NCI-H128 (cell line): ENCODE results near the gene MRNIP.

Experiments
- DNase-seq: peaks from one replicate; lab custom pipeline; 2025; ENCODE audit not compliant: unreplicated experiment; lab: John Stamatoyannopoulos, UW

Gene MRNIP, protein sequence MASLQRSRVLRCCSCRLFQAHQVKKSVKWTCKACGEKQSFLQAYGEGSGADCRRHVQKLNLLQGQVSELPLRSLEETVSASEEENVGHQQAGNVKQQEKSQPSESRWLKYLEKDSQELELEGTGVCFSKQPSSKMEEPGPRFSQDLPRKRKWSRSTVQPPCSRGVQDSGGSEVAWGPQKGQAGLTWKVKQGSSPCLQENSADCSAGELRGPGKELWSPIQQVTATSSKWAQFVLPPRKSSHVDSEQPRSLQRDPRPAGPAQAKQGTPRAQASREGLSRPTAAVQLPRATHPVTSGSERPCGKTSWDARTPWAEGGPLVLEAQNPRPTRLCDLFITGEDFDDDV

DNA sequence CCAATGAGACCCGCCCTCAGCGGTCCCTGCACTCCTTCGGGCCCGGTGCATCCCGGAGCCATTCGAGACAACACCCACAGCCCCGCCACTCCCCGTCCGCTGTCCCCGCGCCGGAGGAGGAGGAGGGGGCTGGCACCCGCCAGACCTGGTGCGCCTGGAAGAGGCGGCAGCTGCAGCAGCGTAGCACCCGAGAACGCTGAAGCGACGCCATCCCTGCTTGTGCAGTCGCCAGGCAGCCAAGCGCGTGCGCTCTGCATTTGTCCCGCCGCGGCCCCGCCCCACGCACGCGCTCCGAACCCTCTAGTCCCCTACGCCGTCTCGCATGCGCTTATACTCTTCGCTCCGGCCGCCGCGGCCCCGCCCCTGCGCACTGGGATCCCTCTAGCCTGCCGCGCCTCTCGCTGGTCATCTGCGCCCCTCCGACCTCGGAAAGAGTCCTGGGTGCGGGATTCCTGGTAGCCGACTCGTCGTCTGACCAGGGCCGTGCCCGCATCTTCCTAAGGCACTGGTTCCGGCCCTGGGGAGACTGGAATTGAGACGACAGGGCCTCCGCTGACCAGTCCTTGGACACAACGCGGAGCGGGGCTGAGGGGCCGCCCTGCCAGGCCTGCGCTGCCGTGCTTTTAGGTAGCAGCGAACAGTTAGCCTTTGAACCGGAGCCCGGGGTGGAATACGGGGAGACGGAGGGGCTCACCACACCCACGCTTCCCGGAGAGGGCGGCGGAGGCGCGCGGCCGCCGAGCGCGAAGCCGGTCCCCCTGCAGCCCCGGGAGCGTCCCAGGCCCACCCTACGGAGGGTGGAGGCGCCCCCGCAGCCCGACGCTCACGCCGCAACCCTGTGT, at the start of gene MRNIP:
MRNIP (minus strand) TSS at position 232 of the 842 bp plus-strand sequence; CDS start at position 211, 21 bp downstream.
- DNase-seq = peak; percentile 69

DNA sequence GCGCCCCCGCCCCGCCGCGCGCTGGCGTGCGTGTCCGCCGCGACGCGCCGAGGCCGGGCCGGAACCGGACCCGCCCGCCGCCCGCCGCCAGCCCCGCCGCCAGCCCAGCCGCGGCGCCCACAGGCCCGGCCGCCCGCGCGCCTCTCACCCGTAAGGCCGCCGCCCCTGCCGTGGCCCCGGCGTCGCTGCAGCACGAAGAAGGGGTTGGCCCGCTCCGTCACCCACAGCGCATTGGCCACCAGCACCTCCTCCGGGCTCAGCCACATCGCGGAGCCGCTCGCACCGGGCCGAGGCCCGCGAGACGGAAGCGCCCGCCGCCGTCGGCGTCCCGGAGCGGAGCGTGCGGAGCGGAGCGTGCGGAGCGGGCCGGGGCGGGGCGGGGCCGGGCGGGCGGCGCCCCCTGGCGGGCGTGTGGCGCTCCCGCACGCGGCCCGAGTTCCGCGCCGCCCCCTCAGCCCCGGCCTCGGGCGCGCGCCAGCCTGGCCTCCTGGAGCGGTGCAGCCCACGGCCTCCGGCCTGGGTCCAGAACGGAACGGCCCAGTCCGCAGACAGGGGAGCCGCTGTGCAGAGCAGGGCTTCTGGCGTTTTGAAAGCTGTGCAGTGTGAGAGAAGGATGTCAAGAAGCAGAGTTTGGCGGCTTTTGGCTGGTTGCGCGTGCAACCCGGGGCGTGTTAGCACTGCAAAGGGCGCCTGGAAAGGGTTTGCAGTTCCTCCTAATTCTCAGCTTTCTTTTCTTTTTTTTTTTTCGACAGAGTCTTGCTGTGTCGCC, 49.1 kb upstream of the MRNIP start, which contains the start of gene TBC1D9B:
TBC1D9B (minus strand) TSS at position 342 of the 769 bp plus-strand sequence; CDS start at position 266, 76 bp downstream.
- no peak for DNase-seq

DNA sequence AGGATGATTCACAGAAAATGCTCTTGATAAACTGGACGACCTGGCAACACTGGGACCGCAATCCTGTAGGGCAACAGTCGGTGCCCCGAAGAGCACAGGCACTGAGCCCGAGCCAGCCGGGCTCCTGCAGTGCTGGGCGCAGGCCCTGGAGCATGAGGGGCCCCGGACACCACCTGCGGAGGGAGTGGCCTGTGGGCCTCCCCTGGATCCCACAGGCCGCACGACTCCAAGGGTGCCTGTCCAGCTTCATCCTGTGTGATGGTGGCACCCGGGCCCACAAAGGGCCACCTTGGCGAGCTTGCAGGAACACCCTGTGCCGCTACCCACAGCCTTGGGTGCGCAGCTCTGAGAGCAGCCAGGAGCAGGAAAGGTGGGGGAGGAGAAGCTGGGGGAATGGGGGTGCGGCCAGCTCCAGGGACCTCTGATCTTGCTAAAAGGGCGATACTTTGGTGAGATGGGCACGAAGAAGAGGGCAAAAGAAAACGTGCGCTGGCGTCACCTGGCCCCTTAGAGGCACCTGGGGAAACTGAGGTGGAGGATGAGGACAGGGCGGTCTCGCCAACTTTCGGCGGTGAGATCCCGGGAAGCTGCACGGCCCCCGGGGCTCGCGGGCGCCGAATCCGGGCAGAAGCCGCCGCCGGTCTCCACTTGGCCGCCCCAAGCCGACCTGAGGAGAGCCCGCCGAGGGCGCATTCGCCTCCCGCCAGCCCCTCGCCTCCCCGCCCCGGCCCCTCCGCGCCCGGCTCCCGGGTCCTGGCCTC, 48.4 kb upstream of the MRNIP start:
- DNase-seq = no peak

DNA sequence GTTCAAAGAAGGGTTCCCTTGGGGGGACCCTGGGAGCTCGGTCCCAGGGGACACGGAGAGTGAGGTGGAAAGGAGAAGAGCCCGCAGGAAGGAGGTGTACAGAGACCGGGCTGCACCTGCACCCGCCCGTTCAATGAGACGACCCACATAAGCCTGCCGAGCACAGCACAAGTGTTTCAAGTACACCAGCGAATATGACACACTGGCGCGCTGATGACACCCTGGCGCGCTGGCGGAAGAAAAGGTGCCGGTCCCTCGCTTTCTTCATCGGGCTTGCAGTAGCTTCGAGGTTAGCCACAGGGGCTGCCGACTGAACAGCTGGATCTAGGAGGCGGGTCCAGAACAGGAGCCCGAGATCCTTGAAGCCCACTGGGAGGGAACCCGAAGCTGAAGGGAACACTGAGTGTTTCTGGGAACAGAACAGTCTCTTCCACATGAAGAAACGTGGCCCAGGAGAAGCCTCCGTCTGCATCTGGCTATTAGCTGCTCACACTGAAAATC, 47.7 kb upstream of the MRNIP start:
- no peak for DNase-seq

DNA sequence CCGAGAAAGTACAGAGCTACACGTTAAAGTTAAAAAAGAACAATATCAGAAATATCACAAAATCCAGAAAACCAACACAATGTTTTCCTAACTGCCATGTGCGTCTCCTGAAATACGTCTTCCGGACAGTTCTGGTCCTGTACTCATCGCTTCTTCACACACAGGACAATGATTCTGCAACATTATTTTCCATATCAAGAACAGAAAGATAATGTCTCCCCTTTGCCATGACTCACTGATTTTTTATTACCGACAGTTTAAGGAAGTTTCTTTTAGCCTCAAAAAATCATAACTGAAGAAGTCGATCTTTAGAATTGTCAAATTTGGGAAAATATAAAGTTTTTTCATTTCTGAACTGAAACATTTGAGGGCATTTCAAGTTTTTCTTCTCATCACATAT, 46.5 kb upstream of the MRNIP start:
- no peak for DNase-seq

DNA sequence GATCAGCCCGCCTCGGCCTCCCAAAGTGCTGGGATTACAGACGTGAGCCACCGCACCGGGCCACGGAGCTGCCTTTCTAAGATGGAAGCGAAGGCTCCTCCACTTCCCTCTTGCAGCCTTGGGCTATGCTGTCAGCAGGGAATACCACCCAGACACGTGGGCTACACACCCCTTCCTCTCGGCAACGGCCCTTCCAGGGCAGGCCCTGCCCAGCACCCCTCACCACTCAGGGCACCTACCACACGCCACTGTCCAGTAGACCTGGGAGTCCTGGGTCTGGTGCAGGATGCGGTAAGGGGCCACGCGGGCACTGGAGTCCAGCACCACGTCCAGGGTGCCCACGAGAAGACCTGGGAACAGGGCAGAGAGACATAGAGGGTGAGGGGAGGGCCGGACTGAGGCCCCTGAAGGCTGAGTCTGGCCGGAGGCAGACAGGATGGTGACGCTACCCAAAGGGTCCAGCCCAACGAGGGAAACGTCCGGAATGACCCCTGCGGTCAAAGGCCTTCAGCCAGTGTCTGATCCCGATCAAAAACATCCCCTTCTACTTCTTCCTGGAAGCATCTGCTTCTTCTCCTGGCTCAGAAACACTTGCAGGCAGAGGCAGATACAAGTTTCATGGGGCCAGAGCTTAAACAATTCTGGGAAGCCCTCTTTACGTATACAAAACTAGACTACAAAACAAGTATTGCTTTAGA, 46.0 kb upstream of the MRNIP start:
- no peak for DNase-seq

DNA sequence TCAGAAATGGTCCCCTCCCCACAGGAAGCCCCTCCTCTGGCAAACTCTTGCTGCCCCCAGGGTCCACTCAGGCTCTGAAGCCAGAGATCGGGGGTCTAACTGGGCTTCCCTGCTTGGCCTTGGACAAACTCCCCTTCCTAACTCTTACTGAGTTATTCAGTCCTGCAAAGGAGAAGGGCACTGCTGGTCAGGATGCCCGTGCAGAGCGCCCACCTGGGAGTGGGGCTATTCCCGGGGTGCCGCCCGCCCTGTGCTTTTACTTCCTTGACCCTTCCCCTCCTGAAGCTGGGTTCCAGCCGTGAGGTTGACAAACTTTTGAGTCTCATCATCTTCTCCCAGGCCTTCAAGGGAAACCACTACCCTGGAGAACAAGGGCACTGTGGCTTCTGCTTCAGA, 44.1 kb upstream of the MRNIP start:
- DNase-seq = no peak

DNA sequence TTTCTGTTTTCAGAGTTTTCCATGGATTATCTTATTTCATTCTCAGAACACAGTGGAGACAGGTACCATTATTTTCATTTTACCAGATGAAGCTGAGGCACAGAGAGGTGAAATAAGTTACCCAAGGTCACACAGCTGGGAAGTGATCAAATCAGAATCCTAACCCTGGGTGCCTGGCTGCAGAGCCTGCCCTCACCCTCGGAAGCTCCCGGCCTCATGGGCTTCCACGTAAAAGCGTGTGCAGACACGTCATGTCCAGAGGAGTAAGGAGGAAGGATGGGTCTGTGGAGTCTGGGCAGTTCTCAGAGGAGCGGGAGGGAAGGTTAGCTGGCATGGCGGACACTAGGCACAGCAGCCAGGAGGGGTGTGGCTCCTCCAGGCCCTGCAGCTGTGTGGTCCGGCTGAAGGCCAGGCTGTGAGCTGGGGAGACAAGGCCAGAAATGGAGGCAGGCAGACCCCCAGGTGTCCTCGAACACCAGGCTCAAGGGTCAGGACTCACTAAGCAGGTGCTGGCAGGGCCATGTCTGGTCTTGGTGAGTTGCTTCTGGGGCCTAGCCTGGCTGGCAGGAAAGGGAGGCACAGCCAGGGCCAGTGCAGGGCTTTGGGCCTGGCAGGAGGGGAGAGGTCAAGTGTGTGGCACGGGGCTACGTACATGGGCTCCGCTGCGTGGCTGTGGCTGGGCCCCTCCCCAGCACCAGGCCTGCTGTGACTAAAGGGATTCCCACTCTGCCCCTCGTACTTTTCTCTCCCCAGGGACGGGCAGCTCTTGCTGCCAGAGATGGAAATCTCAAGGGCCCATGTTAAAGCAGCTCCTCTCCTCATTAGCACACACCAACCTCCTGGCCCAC, 43.5 kb upstream of the MRNIP start:
- no peak for DNase-seq

DNA sequence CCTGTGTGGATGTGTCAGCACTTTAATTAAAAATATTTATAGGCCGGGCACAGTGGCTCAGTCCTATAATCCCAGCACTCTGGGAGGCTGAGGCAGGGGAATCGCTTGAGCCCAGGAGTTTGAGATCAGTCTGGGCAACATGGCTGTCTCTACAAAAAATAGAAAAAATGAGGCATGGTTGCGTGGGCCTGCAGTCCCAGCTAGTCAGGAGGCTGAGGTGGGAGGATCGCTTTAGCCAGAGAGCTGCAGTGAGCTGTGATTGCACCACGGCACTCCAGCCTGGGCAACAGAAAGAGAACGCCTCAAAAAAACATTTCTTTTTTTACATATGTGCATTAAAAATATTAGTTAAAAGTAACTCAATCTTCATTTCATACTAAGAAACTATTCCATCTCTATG, 42.8 kb upstream of the MRNIP start:
- DNase-seq = no peak

DNA sequence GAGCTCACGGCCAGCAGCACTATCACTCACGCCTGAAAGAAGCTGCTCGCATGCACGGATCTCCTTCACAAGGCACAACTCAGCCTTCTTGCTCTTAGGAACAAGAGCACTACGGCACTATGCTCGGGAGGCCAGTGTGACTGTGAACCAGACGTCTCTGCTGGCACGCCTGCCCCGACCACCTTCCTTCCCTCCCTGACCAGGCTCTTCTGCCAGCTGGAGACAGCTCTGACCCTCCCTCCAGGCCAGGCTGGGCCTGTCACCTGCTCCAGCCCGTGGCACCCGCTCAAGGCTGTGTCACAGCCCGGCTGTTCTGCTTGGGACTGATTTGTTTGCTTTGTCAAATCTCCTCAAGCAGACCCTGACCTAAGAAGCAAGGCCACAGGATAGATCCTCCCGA, 42.1 kb upstream of the MRNIP start:
- no peak for DNase-seq

DNA sequence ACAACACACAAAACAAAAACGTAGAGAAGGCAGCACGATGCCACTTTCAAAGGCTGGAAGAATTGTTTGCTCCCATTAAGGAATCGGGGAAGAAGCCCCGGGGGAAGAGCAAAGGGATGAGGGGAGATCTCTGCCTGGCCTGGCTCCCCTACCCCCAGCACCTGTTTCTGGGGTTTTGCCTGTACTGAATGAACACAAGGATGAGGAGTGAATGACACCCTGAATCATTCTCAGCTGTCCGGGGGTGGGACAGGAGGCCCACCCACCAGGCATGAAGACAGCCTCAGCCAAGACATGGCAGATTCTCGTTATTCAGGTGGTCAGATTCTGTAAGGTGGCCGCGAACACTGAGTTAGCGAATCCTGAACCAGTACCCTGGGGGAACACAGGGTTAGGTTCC, 41.6 kb upstream of the MRNIP start:
- no peak for DNase-seq

DNA sequence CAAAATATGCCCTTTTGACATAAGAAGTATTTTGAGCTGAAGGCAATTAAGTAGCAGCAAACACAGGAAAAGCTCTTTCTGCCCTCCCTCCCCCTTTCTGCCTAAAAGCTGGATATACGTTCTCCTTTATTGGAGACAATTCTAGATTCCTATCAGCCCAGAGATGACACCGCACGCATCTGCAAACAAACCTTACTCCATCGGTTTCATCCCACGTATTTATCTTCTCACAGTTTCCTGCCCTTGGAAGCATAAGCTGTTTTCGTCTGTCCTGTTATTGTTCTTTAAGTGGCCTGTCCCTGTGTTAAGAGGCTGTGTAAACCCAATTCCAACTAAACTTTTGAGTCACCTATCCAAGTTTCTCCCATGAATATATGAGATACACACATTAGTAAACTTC, 37.2 kb upstream of the MRNIP start:
- no peak for DNase-seq

DNA sequence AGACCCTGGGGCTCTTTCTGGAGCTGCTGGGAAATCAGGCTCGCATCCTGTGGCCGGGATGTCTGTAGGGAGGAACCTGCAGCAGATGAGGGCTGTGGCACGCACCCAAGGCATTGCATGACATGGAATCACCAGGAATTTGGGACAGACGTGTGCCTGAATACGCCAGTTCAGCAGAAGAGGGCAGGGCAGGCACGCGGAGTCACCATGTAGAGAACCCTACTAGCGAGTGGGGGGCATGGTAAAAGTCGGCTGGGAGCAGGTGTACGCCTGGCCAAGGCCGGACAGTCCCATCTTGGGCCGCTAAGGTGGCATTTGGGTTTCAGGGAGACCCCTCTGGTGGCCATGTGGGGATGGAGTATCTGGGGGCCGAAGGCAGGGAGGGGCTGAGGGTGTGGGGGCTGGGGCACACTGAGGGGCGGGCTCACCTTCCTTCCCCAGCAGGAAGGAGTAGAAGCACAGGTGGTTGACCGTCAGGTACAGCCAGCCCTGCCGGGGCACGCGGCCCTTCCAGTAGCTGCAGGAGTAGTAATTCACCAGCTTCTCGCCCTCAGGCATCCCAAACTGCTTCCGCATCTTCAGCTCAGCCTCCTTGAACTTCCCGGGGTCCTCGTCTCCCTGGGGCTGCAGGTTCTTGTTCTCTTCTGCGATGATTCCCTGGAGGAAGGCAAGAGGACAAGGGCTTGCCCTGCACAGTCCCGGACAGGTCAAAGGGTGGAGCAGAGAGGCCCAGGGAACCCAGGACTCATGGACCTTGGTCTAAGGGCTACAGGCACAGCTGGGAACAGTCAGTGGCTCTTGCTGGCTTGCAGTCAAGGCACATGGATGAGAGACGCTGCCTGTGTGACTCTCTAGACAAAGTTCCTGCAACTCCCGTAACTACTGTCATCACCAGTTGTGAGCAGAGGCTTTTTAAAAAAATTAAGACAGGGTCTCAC, 35.6 kb upstream of the MRNIP start:
- DNase-seq = no peak

DNA sequence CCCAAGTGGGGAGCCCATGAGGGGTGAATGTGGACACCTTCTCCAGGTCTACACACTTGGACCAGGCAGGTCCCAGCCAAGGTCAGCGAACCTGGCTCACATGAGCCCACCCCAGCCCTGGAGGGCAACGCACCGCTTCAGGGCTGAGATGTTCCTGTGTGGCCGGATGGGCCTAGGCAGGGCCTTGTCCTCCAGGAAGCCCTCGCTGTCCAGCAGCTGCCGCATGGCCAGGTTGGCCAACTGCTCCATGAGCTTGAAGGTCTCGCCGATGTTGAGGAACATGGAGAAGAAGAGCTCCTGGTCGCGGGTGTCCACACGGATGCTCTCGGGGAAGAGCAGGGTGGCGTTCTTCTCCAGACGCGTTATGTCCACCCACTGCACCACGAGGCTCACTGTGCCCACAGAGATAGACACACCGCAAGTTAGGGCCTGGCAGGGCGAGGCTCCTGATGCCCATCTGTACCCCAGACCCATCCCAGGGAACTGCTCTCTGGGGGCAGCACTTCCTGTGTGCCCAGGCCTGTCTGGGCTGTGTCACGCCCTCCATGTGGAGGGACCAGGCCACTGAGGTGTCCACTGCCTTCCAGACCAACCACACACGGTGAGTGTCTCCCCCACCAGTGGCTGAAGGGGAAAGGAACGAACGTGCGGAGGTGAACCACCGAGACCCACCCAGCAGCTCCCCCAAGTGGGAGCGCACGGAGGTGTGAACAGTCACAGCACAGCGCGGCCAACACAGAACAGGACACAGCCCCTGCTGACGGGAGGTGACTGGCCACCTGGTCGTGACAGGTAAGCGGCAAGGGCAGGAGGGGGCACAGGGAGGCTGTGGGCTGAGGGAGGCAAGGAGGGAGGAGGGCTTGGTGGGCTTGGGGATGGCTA, 34.7 kb upstream of the MRNIP start:
- no peak for DNase-seq

DNA sequence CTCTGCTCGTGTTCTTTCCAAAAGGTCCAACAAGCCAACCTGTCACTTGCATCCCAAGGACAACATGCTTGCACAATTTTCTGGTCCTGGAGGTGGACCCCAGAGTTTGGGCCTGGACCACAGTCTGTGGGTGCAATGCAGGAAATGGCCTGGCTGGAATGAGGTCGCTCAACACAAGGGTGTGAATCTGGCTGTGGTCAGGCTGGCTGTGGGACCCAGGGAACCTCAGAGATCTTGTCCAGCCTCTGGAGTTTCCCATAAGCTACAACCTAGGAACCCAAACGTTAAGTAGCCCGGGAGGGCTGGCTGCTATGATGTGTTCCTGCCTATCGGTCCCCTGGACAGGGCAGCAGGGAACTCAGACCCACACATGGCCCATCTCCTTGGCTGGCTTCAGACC, 33.6 kb upstream of the MRNIP start:
- DNase-seq = no peak

DNA sequence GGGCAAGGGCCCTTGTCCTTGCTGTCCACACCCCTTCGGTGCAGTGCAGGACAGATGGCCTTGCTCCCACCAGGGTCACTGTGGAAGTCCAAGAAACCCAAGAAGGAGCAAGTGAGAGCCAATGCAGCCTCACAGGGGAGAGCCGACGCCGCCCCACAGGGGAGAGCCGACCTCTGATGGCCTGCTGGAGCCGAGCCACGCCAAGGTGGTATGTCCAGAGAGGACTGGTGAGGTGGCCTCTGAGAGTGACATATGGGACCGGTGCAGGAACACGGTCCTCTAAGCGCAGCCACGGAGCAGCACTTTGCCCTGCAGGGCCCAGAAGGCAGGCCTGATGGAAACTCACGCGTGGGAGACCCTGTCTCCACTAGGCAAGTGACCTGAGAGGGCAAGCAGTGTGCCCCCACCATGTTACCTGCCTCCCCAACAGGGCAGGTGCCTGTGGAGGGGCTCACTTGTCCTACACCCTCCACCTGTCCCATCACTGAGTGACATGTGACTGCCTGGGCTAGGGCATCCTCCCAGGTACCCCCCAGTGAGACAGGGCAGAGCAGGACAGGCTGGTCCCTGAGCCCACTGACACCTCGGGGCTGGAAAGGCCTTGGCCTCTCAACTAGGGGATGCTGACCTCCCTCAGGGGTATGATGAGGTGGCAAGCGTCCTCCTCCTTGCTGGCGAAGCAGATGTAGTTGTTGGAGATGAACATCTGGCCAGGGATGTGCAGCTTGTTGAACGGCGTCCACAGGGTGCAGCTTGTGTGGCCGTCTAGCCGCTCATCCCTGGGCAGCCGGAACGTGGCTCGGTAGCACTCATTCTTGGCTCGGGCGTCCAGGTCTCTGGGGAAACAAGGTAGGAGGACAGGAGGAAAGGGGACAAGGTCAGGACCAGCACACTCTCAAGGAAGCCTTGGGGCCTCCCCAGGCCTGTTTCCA, 32.4 kb upstream of the MRNIP start:
- DNase-seq = no peak
